ENCODE data around the gene NT5DC2. TPM values are rescaled to one million over a fixed set of nuclear protein-coding genes. Genes with fewer than 3 reads are reported as not detected.

NT5DC2 gene
- total and polyA plus RNA-seq, 7 donors = 9.0 to 32.8 (median 15.7) TPM

DNA sequence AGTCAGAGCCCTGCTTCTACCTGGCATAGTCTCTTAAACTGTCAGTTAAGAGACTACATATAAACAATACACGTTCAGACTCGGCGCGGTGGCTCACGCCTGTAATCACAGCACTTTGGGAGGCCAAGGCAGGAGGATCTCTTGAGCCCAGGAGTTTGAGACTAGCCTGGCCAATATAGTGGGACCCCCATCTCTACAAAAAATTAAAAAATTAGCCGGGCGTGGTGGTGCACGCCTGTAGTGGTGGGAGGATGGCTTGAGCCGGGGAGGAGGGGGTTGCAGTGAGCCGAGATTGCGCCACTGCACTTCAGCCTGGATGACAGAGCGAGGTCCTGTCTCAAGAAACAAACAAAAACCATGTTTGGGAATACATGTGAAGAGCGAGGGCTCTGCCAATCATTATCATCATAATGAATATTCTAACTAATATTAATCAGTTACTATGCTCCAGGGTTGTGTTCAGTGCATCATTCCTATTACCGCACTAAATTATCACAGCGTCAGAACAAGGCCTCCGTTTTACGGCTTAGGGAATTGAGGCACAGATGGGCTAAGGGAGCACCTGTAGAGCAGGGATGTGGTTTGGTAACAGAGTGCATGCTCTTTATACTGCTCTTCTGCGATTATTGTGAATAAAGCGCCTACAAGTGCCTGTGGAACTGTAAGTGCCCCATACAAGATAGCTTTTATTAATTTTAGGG lies 1.9 kb upstream of the NT5DC2 start:
- no peak for DNase-seq
- H3K27me3 ChIP-seq = no peaks in the 10 kb centered on the region
- peak overlapping the region in 3 of 4 donors; percentile 57 to 84 (median 68) for H3K4me3 ChIP-seq
- H3K4me1 ChIP-seq = peaks cover 0 to 72% (median 54%) of the 10 kb centered on the region in 4 donors
- TF ChIP-seq, protein P1, sequence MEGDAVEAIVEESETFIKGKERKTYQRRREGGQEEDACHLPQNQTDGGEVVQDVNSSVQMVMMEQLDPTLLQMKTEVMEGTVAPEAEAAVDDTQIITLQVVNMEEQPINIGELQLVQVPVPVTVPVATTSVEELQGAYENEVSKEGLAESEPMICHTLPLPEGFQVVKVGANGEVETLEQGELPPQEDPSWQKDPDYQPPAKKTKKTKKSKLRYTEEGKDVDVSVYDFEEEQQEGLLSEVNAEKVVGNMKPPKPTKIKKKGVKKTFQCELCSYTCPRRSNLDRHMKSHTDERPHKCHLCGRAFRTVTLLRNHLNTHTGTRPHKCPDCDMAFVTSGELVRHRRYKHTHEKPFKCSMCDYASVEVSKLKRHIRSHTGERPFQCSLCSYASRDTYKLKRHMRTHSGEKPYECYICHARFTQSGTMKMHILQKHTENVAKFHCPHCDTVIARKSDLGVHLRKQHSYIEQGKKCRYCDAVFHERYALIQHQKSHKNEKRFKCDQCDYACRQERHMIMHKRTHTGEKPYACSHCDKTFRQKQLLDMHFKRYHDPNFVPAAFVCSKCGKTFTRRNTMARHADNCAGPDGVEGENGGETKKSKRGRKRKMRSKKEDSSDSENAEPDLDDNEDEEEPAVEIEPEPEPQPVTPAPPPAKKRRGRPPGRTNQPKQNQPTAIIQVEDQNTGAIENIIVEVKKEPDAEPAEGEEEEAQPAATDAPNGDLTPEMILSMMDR (IDR thresholded peaks at IDR 0.05) = no peak
- TF ChIP-seq EP300 (IDR thresholded peaks at IDR 0.05) = no peak
- TF ChIP-seq POLR2AphosphoS5 (IDR thresholded peaks at IDR 0.05) = no peak
- no peak for TF ChIP-seq POLR2A (IDR thresholded peaks at IDR 0.05)
- H3K36me3 ChIP-seq = peaks cover 0 to 4% (median 0%) of the 10 kb centered on the region in 4 donors
- no peaks in the 10 kb centered on the region for H3K9me3 ChIP-seq
- WGBS, 2 donors = 83 to 91% methylated on average over 19 of the region's 19 CpGs
- H3K27ac ChIP-seq = peak overlapping the region; percentile 80 to 93 (median 88)
- intact Hi-C loops (cut with DNase I) = loop anchor here (5.0 kb wide), 2 partner anchors 63 to 172 kb away; partner anchors contain the start of genes GLT8D1 and SPCS1

DNA sequence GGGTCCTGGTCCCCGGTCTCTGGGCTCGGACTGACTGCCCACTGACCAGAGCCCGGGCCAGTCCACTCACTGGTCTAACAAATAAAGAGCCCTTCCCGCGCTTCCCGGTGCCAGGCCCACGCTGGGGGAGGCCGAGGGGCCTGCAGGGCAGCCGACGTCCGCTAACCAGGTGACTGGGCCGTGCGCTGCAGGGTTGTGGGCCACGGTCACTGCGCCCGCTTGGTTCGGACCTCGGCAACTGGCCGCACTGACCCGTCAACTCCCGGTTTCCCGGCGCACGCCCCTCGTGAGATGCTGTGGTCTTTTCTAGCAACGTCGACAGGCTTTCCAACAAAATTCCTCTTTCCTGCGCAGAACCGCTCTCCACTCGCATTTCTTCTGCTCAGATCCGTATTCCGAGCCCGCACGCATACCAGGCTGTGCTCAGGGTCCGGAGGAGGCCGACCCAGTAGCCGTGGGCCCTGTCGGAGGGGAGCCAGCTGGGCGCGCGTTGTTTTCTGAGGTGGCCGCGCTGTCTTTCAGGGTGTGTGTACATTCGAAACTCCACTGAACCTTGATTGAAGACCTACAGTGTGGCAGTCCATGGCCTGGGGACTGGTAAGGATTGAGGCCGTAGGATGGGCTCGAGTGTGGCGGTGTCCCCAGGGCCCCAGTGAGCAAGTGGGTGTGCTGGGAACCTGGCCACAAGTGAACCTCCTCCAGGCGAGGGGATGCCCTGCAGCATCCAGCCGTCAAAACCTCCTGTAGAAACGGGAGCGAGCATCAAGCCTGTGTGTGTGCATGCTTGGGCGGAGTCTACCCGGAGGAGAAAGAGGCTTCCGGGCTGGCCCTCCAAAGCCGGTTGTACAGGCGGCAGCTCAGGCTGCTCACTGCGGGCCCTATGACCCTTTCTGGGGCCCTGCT lies 875 bp upstream of the NT5DC2 start:
- Histone ChIP-seq H3K27me3 (no peaks in the 10 kb centered on the region), H3K9me3 (no peaks in the 10 kb centered on the region), H3K27ac (peak overlapping the region; percentile 80 to 93 (median 88)), H3K36me3 (no peaks in the 10 kb centered on the region), H3K4me1 (peaks cover 0 to 67% (median 54%) of the 10 kb centered on the region in 4 donors), H3K4me3 (peak overlapping the region; percentile 63 to 72 (median 64))
- TF ChIP-seq, protein P1 (IDR thresholded peaks at IDR 0.05) = no peak
- TF ChIP-seq EP300 (IDR thresholded peaks at IDR 0.05) (no peak), POLR2AphosphoS5 (IDR thresholded peaks at IDR 0.05) (no peak), POLR2A (IDR thresholded peaks at IDR 0.05) (no peak)
- peak; percentile 78 for DNase-seq
- intact Hi-C loops (cut with DNase I) = loop anchor here (5.0 kb wide), 3 partner anchors 62 to 173 kb away; partner anchors contain the start of genes GLT8D1, NISCH and SPCS1
- WGBS, 2 donors = 75 to 80% methylated on average over 57 of the region's 57 CpGs

DNA sequence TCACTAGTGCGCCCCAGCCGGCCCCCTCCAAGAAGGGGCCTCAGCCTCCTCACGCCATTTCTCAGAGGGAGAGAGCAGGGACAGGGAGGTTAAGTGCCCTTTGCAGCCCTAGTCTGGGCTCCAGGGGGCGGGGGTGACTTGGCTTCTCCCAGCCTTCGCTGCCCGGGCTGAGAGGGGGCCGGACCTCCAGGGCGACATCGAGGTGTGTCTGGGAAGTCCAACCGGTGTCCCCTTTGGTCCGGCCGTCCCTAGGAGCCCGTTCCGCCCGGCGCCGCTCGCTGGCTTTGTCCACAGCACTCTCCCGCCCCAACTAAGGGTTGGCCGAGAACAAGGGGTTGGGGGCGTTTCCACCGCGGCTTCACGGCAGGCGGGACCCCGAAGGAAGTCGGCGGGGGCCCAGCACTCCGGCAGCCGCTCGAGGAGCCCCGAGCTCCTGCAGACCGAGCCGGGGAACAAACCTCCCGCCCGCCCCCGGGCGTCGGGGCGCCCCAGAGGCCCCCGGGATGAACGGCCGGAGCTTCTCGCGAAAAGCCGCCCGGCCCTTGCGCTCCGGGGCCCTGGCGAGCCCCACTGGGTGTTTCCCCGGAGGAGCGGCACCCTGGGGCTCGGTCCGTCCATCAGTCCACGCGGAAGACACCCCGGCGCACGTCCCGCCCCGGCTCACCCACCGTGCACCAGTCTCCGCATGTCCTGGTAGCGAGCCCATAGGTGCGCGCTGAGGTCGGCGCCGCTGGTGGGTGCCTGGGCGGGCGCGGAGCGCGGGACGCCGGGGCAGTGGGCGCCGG lies 627 bp downstream of the NT5DC2 start:
- 3% methylated on average over 78 of the region's 78 CpGs for WGBS, 2 donors
- TF ChIP-seq, protein P1 (IDR thresholded peaks at IDR 0.05) = no peak
- TF ChIP-seq POLR2AphosphoS5 (IDR thresholded peaks at IDR 0.05) (no peak), EP300 (IDR thresholded peaks at IDR 0.05) (no peak), POLR2A (IDR thresholded peaks at IDR 0.05) (no peak)
- no peaks in the 10 kb centered on the region for H3K9me3 ChIP-seq
- H3K36me3 ChIP-seq = peaks cover 0 to 9% (median 4%) of the 10 kb centered on the region in 4 donors
- peak; percentile 75 for DNase-seq
- H3K27ac ChIP-seq = peak overlapping the region; percentile 45 to 65 (median 62)
- intact Hi-C loops (cut with DNase I) = loop anchor here (5.0 kb wide), 1 partner anchor 76 kb away; the partner anchor contains the start of gene NISCH
- H3K4me1 ChIP-seq = peaks cover 0 to 52% (median 41%) of the 10 kb centered on the region in 4 donors
- H3K27me3 ChIP-seq = no peaks in the 10 kb centered on the region
- H3K4me3 ChIP-seq = peak overlapping the region; percentile 39 to 64 (median 60)

DNA sequence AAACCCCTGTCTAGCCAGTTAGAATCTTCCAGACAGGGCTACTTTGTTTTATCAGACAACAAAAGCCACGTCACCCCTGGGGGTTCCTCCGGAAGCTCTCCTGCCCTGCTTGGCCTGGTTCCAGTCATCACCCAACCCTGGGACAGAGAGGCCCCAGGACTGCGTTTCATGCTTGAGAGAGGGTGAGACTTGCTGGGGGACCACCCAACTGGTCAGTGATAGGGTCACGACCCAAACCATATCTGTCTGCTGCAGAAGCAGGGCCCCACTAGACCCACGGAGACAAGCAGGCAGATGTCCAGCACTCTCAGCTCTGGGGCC lies 1.2 kb downstream of the NT5DC2 start:
- Histone ChIP-seq H3K4me3 (peak overlapping the region in 3 of 4 donors; percentile 57 to 64 (median 63)), H3K27me3 (no peaks in the 10 kb centered on the region), H3K36me3 (peaks cover 0 to 14% (median 6%) of the 10 kb centered on the region in 4 donors), H3K4me1 (peaks cover 0 to 46% (median 36%) of the 10 kb centered on the region in 4 donors), H3K9me3 (no peaks in the 10 kb centered on the region), H3K27ac (peak overlapping the region in 3 of 4 donors; percentile 60 to 65 (median 64))
- TF ChIP-seq EP300 (IDR thresholded peaks at IDR 0.05) (no peak), POLR2AphosphoS5 (IDR thresholded peaks at IDR 0.05) (no peak), POLR2A (IDR thresholded peaks at IDR 0.05) (no peak)
- TF ChIP-seq, protein P1 (IDR thresholded peaks at IDR 0.05) = no peak
- intact Hi-C loops (cut with DNase I) = loop anchor here (5.0 kb wide), 1 partner anchor 75 kb away; the partner anchor contains the start of gene NISCH
- WGBS, 2 donors = 47 to 71% methylated on average over 5 of the region's 5 CpGs
- DNase-seq = peak; percentile 71

Data from sigmoid colon (tissue), 7 donors.